B cell (primary cell): ENCODE measurements around the gene SNRPD2. TPM values are rescaled to one million over a fixed set of nuclear protein-coding genes. Genes with fewer than 3 reads are reported as not detected.

Source experiments
- ATAC-seq: fragments of 200-7000 bp; cut with Tn5 transposase; one replicate; pipeline ENCODE4 v1.10.0; 2021; ENCODE audit warnings: low read depth, mild to moderate bottlenecking, moderate number of reproducible peaks, moderate library complexity
- CTCF ChIA-PET: fragments of 350-600 bp; sonication (Branson Sonifier 250); formaldehyde crosslinking; loops from one replicate; lab custom pipeline; 2021; ENCODE audit warnings: antibody characterized with exemption, inconsistent platforms; lab: Charles Lee
- POLR2A ChIA-PET: fragments of 350-600 bp; sonication (Branson Sonifier 250); formaldehyde crosslinking; loops from one replicate; lab custom pipeline; 2021; ENCODE audit warnings: antibody characterized with exemption; lab: Charles Lee
- DNase-seq: peaks from one replicate; pipeline ENCODE4 v3.0.0; 2013
- H2AFZ ChIP-seq: 2 replicates; pipeline ENCODE4 v1.6.1; 2012; ENCODE audit warnings: mild to moderate bottlenecking, low read depth, low read length; ENCODE audit not compliant: insufficient read depth, poor library complexity, severe bottlenecking
- H3K27ac ChIP-seq, 2 donors: 1 replicate in 1 of 2; 2 replicates in 1 of 2; pipeline ENCODE4 v1.5.1; 2012 to 2013; ENCODE audit warnings: low read length in 2 of 2, mild to moderate bottlenecking in 2 of 2, moderate library complexity in 1 of 2
- H3K27me3 ChIP-seq, 4 experiments: fragments of 200-600 bp in 1 of 4; sonication (generic) in 1 of 4; replicated peaks in 1 of 4; 1 replicate in 2 of 4; 2 replicates in 2 of 4; pipeline versions ENCODE4 v1.6.1 to v1.7.0; 2013 to 2016; ENCODE audit warnings: low read length in 3 of 4, mild to moderate bottlenecking in 2 of 4, mixed read lengths in 1 of 4, moderate library complexity in 1 of 4; ENCODE audit not compliant: insufficient read depth in 4 of 4, control insufficient read depth in 3 of 4; ENCODE audit errors: control extremely low read depth in 1 of 4
- H3K36me3 ChIP-seq, 2 experiments: replicated peaks in 1 of 2; 1 replicate in 1 of 2; 2 replicates in 1 of 2; pipeline versions ENCODE4 v1.6.1 to v1.7.1; 2013; ENCODE audit warnings: low read length in 1 of 2; ENCODE audit not compliant: insufficient read depth in 2 of 2, control insufficient read depth in 1 of 2; ENCODE audit errors: control extremely low read depth in 1 of 2, extremely low read depth in 1 of 2
- H3K4me1 ChIP-seq, 2 donors: fragments of 200-600 bp in 1 of 2; sonication (generic) in 1 of 2; 1 replicate in 1 of 2; 2 replicates in 1 of 2; pipeline versions ENCODE4 v1.5.1 to v1.6.1; 2013 to 2017; ENCODE audit warnings: low read length in 2 of 2; ENCODE audit not compliant: control insufficient read depth in 2 of 2, insufficient read depth in 2 of 2
- H3K4me2 ChIP-seq: replicated peaks from 2 replicates; pipeline ENCODE3; 2012; ENCODE audit warnings: mild to moderate bottlenecking, low read depth, low read length; ENCODE audit not compliant: poor library complexity, severe bottlenecking
- H3K4me3 ChIP-seq, 5 experiments: fragments of 200-600 bp in 1 of 5; sonication (generic) in 1 of 5; 1 replicate in 3 of 5; 2 replicates in 2 of 5; pipeline versions ENCODE4 v1.5.1 to v1.7.0; 2011 to 2016; ENCODE audit warnings: low read length in 4 of 5, mild to moderate bottlenecking in 4 of 5, low read depth in 2 of 5, control low read depth in 1 of 5, moderate library complexity in 1 of 5; ENCODE audit not compliant: insufficient read depth in 1 of 5; ENCODE audit errors: control extremely low read depth in 1 of 5, extremely low read depth in 1 of 5
- H3K79me2 ChIP-seq: fragments of 200-600 bp; sonication (generic); one replicate; pipeline ENCODE4 v1.6.0; 2016; ENCODE audit warnings: low read length; ENCODE audit not compliant: control insufficient read depth, insufficient read depth
- H3K9ac ChIP-seq: fragments of 200-600 bp; sonication (generic); 2 replicates; pipeline ENCODE4 v1.6.1; 2017; ENCODE audit warnings: mild to moderate bottlenecking, low read length, moderate library complexity
- H3K9me3 ChIP-seq, 3 donors: one replicate each; pipeline versions ENCODE4 v1.6.1 to v1.7.1; 2013; ENCODE audit warnings: low read length in 2 of 3; ENCODE audit not compliant: control insufficient read depth in 2 of 3, insufficient read depth in 1 of 3; ENCODE audit errors: control extremely low read depth in 1 of 3
- H4K20me1 ChIP-seq: 2 replicates; pipeline ENCODE4 v1.6.0; 2012; ENCODE audit warnings: mild to moderate bottlenecking, low read length; ENCODE audit not compliant: insufficient read depth, control insufficient read depth, poor library complexity, severe bottlenecking
- H3K27ac Mint-ChIP-seq: one replicate; pipeline ENCODE4 v1.8.0; 2021; ENCODE audit warnings: mixed read lengths
- H3K27me3 Mint-ChIP-seq: one replicate; pipeline ENCODE4 v1.8.0; 2021; ENCODE audit warnings: mixed read lengths
- H3K4me1 Mint-ChIP-seq: one replicate; pipeline ENCODE4 v1.8.0; 2021; ENCODE audit warnings: mixed read lengths
- H3K4me3 Mint-ChIP-seq: one replicate; pipeline ENCODE4 v1.8.0; 2021; ENCODE audit warnings: mixed read lengths
- H3K9me3 Mint-ChIP-seq: one replicate; pipeline ENCODE4 v1.8.0; 2022; ENCODE audit warnings: mixed read lengths; ENCODE audit not compliant: insufficient read depth
- CTCF ChIP-seq: fragments of 200-600 bp; IDR thresholded peaks from one replicate; pipeline ENCODE4 v1.8.0; 2022; ENCODE audit warnings: antibody characterized with exemption, mild to moderate bottlenecking
- EZH2 ChIP-seq: IDR thresholded peaks from 2 replicates; pipeline ENCODE4 v1.6.1; 2012; ENCODE audit warnings: borderline replicate concordance, low read depth, mild to moderate bottlenecking, moderate library complexity, low read length; ENCODE audit not compliant: insufficient read depth, poor library complexity, severe bottlenecking
- WGBS: methylation state at CpG from one replicate; pipeline ENCODE4 v1.1.5; 2013; ENCODE audit warnings: missing lambda C conversion rate; ENCODE audit not compliant: insufficient coverage; 5-methylcytosine and 5-hydroxymethylcytosine counted together
- intact Hi-C: fragments of 100-400 bp; cut with micrococcal nuclease; formaldehyde crosslinking; loops from one replicate; pipeline ENCODE4 v1.10.0; 2022
- polyA plus RNA-seq: library from polyadenylated mRNA; depleted of rRNA; stranded (reverse); fragments of >200 nt; gene quantifications from 2 replicates; pipeline ENCODE4 v1.2.3, GENCODE V29; 2012
- total RNA-seq, 2 donors: library from RNA; stranded (reverse); fragments of 120-200 nt in 1 of 2; gene quantifications; 1 replicate in 1 of 2; 2 replicates in 1 of 2; pipeline versions ENCODE4 v1.2.3 to v1.2.4, GENCODE V29; 2013 to 2022

Gene SNRPD2
- total and polyA plus RNA-seq, 2 donors (not counting 1 experiment from before 2014, with no cell fraction given): 241 to 368 TPM

- CTCF ChIA-PET: interaction anchor here (0.5 to 1.3 kb wide), 5 partner anchors 33 to 152 kb away, joined by 3 to 5 read pairs (median 3); partner anchors contain the start of gene QPCTL
- Histone ChIP-seq H3K27me3 (peaks cover 0 to 13% (median 5%) of the 10 kb centered on the region in 4 experiments), H3K9me3 (no peaks in the 10 kb centered on the region), H3K27ac (no peak overlapping the region), H3K9ac (peak overlapping the region; percentile 49), H3K79me2 (no peaks in the 10 kb centered on the region), H3K4me3 (peak overlapping the region in 4 of 5 experiments; percentile 41 to 48 (median 48)), H3K36me3 (no peaks in the 10 kb centered on the region), H3K4me1 (peaks cover 27 to 44% of the 10 kb centered on the region in 2 donors), H2AFZ (peak overlapping the region; percentile 66), H4K20me1 (no peaks in the 10 kb centered on the region), H3K4me2 (peak overlapping the region; percentile 73)
- DNase-seq (no peak), ATAC-seq (no peak)
- Mint-ChIP-seq H3K4me1 (peaks cover 35% of the 10 kb centered on the region), H3K27ac (peak overlapping the region; percentile 34), H3K9me3 (peaks cover under 1% of the 10 kb centered on the region), H3K27me3 (peaks cover 9% of the 10 kb centered on the region), H3K4me3 (peak overlapping the region; percentile 84)
- POLR2A ChIA-PET: interaction anchor here (0.5 to 1.0 kb wide), 3 partner anchors 34 to 305 kb away, joined by 3 to 5 read pairs (median 3); partner anchors contain the start of gene VASP
- WGBS: 0% methylated on average over 1 of the region's 9 CpGs
- intact Hi-C loops: no loop called here
- no peak for TF ChIP-seq CTCF
- no peak for TF ChIP-seq EZH2
Measured at GRCh38 chr19:45646345-45646698, 45.4 kb downstream of the SNRPD2 start.

DNA sequence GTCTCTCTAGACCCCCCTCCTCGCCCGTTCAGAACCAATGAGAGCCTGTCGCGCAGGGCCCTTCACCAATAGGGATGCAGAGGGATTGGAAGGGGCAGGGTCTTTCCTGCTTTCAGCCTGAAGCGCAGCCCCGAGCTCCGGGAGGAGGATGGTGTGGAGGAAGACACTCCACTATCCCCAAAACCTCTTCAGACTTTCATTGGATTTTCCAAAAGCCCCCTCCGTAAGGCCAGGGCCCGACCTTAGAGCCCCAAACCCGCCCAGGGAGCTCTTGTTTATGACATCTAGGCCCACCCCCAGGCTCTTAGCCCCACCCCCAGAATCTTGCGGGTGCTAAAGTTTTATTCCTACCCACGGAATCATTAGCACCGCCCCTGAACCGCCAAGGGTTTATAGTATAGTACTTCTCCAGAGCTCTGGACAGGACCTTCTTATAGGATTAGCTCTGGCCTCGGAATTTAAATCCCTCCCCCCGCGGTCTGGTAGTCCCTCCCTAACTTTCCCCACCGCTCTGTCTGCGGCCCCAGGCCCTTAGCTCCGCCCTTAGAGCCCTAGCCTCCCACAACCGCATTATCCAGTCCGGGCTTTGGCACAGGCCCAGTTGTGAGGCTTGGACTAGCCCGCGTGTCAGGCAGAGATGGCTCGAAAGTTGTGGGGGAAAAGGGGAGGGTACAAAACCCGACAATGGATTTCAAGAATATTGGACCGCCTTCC, 46.0 kb downstream of the SNRPD2 start:
- Histone ChIP-seq H3K27me3 (peaks cover 0 to 13% (median 5%) of the 10 kb centered on the region in 4 experiments), H3K9me3 (peaks cover 0 to 2% (median 0%) of the 10 kb centered on the region in 3 donors), H3K4me1 (peaks cover 33 to 49% of the 10 kb centered on the region in 2 donors), H3K79me2 (no peaks in the 10 kb centered on the region), H3K9ac (peak overlapping the region; percentile 49), H3K4me2 (peak overlapping the region; percentile 73), H3K27ac (no peak overlapping the region), H2AFZ (peak overlapping the region; percentile 66), H3K36me3 (no peaks in the 10 kb centered on the region), H4K20me1 (no peaks in the 10 kb centered on the region), H3K4me3 (peak overlapping the region; percentile 37 to 48 (median 47))
- Mint-ChIP-seq H3K4me3 (peak overlapping the region; percentile 84), H3K27ac (peak overlapping the region; percentile 61), H3K27me3 (peaks cover 8% of the 10 kb centered on the region), H3K4me1 (peaks cover 41% of the 10 kb centered on the region), H3K9me3 (peaks cover 3% of the 10 kb centered on the region)
- ChIA-PET CTCF (interaction anchor here (0.5 to 1.3 kb wide), 6 partner anchors 33 to 152 kb away, joined by 3 to 5 read pairs (median 3); partner anchors contain the start of gene QPCTL), POLR2A (interaction anchor here (0.5 to 1.2 kb wide), 6 partner anchors 23 to 305 kb away, joined by 3 to 5 read pairs (median 3); partner anchors contain the start of genes QPCTL, SNRPD2 and VASP)
- TF ChIP-seq CTCF: no peak
- TF ChIP-seq EZH2: no peak
- WGBS: 2% methylated on average over 10 of the region's 27 CpGs
- ATAC-seq (peak; percentile 52), DNase-seq (peak; percentile 89)
- intact Hi-C loops: no loop called here
